Inferior parietal cortex (tissue), 1 donor: ENCODE measurements around the gene JUP.

Experiments
- DNase-seq: peaks from one replicate; pipeline ENCODE4 v3.0.0-alpha.2; 2016; ENCODE audit errors: extremely low spot score

Gene JUP

DNA sequence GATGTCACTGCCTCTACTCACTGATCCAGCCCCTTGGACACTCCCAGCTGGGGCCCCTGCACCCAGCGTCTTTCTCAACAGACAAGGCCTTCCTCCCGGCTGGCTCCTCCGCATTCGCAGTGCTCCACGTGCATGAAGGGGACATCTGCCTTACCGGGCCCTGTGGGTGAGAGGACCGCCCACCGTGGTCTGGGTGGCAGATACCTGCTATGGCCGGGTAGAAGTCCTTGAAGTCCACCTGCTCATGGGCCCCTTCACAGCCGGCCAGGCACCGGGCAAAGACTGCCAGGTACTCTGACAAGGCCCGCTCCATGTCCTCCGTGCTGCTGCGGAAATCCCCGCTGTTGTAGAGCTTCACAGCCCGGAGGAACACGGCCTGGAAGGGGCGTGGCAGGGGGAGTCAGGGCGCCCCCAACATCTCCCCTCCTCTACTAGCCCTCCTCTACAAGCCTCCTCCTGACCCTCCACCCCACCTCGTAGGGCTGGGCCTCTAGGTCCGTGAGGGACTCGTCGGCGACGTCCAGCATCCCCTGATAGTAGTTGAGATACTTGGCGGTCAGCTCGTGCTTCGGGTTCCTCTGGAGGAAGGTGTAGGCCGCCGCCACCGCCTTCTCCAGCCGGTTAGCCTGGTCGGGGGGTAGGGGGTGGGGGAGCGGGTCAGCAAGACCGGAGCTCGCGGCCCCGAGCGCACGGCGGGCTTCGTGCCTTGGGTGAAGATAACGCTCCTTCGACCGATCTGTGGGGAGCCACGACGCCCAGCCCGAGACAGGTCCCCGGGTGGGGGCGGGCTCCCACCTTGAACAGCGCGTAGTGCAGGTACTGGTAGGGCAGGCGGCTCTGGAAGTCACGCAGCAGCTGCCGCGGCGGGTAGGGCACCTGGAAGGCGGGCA is 24.4 kb upstream of the JUP start:
- no peak for DNase-seq

- no peak for DNase-seq
Measured at GRCh38 chr17:41806685-41807445, 20.4 kb upstream of the JUP start.

DNA sequence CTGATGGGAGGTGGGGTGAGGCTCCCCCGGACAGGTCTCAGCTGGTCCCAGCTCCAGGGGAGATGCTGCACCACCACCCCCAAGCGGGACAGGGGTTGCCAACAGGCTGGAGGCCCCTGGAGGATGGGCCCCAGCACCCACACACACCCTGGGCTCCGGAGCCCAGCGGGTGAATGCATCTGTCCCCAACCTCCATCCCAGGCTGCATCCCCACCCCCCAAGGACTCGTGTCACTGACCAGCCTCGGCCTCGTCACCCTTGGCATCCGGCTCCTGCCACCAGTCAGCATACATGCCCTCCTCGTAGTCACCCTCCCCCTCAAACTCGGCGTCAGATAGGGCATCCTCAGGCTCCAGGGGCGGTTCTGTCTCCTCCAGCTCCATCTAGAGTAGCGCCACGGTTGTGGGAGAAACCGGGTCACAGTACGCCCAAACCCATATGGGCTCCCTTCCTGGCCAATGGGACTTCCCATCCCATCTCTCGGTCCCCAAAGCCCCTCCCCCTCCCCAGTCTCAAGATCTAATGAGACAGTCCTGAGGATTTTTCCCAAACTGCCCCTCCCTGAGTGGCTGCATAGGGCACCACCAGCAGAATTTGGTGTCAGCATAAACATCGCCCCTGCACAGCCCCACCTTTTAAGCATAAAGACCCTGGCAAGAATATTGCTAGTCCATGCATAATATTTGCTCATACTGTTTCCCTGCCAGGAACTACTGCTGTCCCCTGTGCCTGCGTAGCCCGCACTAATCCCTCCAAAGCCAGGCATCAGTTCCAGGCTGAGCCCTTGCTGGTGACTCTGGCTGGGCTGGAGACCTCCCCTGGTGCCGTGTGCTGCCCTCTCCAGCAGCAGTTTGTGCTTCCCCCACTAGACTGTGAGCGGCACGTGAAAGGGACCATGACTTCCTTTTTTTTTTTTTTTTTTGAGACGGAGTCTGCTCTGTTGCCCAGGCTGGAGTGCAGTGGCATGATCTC is 16.8 kb upstream of the JUP start:
- DNase-seq, result no peak

GRCh38 chr17:41801374-41802271 is 15.1 kb upstream of the JUP start:
- peak; percentile 87 for DNase-seq

DNA sequence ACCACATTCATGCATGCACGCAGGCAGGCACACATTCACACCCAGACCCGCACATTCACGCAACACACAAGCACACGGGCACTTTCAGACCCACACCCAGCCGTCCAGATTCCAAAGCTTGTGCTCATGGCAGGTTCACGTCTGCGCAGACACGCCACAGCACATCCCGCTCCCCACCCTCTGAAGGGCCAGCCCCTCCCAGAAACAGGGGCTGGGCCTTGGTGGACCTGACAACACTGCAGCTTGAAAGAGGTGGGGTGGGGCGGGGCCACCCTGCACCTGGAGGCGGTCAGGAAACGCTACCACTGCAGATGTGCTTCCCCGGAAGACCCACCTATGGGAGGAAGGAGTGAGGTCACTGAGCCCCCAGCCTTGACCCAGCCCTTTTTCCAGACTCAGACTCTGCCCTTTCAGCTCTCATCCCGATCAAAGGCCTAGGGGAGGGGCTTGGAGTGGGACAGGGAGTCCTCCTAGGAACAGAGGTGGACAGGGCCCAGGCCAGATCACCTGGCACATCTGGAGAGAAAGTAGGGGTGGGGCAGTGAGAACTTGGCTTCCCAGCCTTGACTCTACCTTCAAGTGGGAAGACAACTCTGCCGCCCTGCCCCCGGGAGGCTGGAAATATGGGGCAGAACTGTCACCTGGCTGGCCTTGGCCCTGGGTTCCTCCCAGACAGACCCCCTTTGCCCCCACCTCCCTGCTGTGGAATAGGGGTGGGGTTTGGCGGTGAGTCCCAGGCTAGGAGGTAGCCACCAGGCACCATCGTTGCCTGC is 14.3 kb upstream of the JUP start:
- no peak for DNase-seq

GRCh38 chr17:41799366-41799765 is 12.9 kb upstream of the JUP start:
- no peak for DNase-seq

DNA sequence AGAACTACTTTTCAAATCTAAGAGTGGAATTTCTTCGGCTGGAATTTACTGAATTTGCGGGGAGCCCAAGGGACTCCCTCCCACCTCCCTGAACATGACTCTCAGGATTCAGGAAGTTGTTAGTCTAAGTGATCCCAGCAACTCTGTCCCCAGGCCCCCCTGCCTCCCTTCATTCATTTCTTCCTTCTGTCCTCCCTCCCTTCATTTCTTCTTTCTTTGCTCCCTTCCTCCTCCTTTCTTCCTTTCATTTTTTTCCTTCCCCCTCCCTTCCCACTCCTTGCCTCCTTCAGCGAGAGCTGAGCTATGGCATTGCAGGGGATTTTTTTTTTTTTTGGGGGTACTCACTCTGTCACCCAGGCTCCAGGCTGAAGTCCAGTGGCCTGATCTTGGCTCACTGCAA is 10.9 kb upstream of the JUP start:
- no peak for DNase-seq

GRCh38 chr17:41796121-41796895 is 9.8 kb upstream of the JUP start:
- no peak for DNase-seq

DNA sequence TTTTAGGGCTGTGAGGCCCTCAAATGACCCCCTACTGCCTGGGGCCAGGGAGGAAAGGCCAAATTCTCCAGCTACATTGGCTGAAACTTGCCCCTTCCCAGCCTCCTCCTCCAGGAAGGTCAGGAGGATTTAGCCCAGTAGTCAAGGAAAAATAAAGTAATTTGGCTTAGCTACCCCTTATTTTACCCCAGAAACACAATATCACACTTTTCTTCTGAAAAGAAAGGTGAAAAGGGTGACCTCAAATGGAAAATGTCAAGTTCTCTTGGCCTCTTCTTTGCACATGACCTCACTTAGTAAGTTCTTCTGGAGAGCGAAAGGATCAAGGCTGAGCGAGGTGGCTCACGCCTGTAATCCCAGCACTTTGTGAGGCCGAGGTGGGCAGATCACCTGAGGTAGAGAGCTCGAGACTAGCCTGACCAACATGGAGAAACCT is 8.0 kb upstream of the JUP start:
- no peak for DNase-seq

- DNase-seq, result no peak
Measured at GRCh38 chr17:41793784-41794539, 7.5 kb upstream of the JUP start.

DNA sequence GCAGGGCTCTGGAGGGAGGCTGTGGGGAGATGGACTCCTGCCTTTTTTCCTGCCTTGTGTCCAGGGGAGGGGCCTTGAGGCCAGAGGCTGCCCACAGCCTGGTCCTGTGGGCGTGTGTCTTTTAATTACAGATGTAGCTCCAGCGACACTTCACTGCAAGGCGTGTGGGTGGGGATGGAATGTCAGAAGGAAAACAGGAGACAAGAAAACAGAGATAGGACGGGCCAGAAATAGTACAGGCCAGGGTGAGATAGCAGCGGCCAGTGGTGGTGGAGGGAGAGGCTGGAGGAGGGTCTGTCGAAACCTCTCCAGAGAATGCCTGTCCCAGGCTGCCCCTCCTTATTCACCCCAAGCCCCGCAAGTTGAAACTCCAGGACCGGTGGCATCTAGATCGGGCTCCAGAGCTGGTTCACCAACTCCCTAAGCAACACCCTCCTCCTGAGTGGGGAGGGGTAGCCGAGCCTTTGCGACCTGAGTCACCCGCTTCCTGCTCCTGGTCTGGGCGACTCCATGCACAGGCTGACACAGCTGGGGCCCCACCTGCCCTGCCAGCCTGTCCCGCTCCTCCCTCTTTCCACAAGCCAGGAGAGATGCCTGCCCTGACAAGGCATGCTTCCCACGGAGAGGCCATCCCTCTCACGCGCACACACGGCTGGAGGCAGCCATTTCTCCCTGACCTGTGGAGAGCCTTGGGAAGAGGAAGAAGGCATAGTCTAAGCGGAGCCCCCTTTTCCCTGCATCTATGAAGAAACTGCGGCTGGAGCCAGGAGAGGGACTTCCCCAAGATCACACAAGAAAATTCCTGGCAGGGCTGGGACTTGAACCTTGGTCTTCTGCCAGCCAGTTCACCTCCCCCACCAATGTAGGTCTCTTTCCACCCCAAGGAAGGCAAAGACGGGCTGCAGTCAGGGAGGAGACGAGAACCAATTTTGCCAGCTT is 6.6 kb upstream of the JUP start:
- DNase-seq, result no peak

GRCh38 chr17:41787021-41787418 is 509 bp upstream of the JUP start:
- no peak for DNase-seq

DNA sequence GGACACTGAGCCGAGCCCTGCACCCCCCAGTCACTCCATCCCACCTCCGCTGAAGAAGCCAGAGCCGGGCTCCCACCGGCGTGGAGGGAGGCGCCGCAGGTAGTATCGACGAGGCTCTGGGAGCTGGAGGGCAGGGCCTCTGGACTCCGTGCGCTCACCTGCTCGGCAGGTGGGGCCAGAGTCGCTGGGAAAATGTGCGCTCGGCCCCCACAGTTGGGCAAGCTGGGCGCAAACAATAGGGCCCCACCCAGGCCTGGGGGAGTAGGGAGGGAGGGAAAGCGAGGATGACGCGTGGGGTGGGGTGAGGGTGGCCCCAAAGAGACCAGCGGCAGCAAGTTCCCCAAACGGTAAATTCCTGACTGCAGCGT is 668 bp downstream of the JUP start:
- no peak for DNase-seq

GRCh38 chr17:41785091-41785858 is 1.2 kb downstream of the JUP start:
- no peak for DNase-seq

- DNase-seq, result no peak
Measured at GRCh38 chr17:41784207-41784744, 2.2 kb downstream of the JUP start.

- no peak for DNase-seq
Measured at GRCh38 chr17:41782142-41782541, 4.4 kb downstream of the JUP start.
